Natural killer cell (primary cell): Measurements from ENCODE around the gene BPIFB1. TPM values are rescaled to one million over a fixed set of nuclear protein-coding genes. Genes with fewer than 3 reads are reported as not detected.

Experiments used
- ATAC-seq, 3 donors: fragments of 150-1000 bp in 2 of 3; fragments of 200-7000 bp in 1 of 3; cut with Tn5 transposase; 1 replicate in 1 of 3; 2 replicates in 2 of 3; pipeline ENCODE4 v1.10.0; 2021; ENCODE audit warnings: mild to moderate bottlenecking in 2 of 3, moderate library complexity in 2 of 3
- DNase-seq, 2 donors: peaks; one replicate each; pipeline versions ENCODE4 v3.0.0 to v3.0.0-alpha.2; 2013 to 2021; ENCODE audit warnings: mixed read lengths in 1 of 2
- H3K27ac ChIP-seq: one replicate; pipeline ENCODE4 v1.5.1; 2013; ENCODE audit warnings: mild to moderate bottlenecking, low read length
- H3K27me3 ChIP-seq: one replicate; pipeline ENCODE4 v1.6.1; 2013; ENCODE audit warnings: low read length; ENCODE audit not compliant: control insufficient read depth, insufficient read depth
- H3K36me3 ChIP-seq: one replicate; pipeline ENCODE4 v1.6.1; 2013; ENCODE audit warnings: low read length; ENCODE audit not compliant: control insufficient read depth, insufficient read depth
- H3K4me1 ChIP-seq: one replicate; pipeline ENCODE4 v1.6.1; 2013; ENCODE audit warnings: low read length; ENCODE audit not compliant: control insufficient read depth, insufficient read depth
- H3K4me3 ChIP-seq: one replicate; pipeline ENCODE4 v1.5.1; 2013; ENCODE audit warnings: low read length
- H3K9me3 ChIP-seq: one replicate; pipeline ENCODE4 v1.6.1; 2013; ENCODE audit warnings: low read length; ENCODE audit not compliant: control insufficient read depth, insufficient read depth
- H3K27ac Mint-ChIP-seq, 2 donors: one replicate each; pipeline ENCODE4 v1.8.0; 2022; ENCODE audit warnings: mild to moderate bottlenecking in 2 of 2, mixed read lengths in 2 of 2, moderate library complexity in 1 of 2
- H3K27me3 Mint-ChIP-seq, 2 donors: one replicate each; pipeline ENCODE4 v1.8.0; 2022; ENCODE audit warnings: low read depth in 2 of 2, mixed read lengths in 2 of 2
- H3K36me3 Mint-ChIP-seq: one replicate; pipeline ENCODE4 v1.8.0; 2022; ENCODE audit warnings: mixed read lengths
- H3K4me1 Mint-ChIP-seq, 2 donors: one replicate each; pipeline ENCODE4 v1.8.0; 2022; ENCODE audit warnings: mixed read lengths in 2 of 2
- H3K4me3 Mint-ChIP-seq: one replicate; pipeline ENCODE4 v1.8.0; 2022; ENCODE audit warnings: mild to moderate bottlenecking, moderate library complexity, mixed read lengths
- H3K9me3 Mint-ChIP-seq, 2 donors: one replicate each; pipeline ENCODE4 v1.8.0; 2022; ENCODE audit warnings: mixed read lengths in 2 of 2
- CTCF ChIP-seq: fragments of 200-600 bp; IDR thresholded peaks from one replicate; pipeline ENCODE4 v1.8.0; 2022; ENCODE audit warnings: antibody characterized with exemption
- WGBS: methylation state at CpG from one replicate; pipeline ENCODE4 v1.1.7; 2013; ENCODE audit warnings: missing lambda C conversion rate; ENCODE audit not compliant: insufficient coverage; 5-methylcytosine and 5-hydroxymethylcytosine counted together
- intact Hi-C: fragments of 100-400 bp; cut with micrococcal nuclease; formaldehyde crosslinking; loops from one replicate; pipeline ENCODE4 v1.14.2; 2022
- total RNA-seq, 4 donors: library from RNA; stranded (reverse); fragments of 120-200 nt in 1 of 4; gene quantifications; one replicate each; pipeline versions ENCODE4 v1.2.3 to v1.2.4, GENCODE V29; 2013 to 2022

BPIFB1 gene, protein sequence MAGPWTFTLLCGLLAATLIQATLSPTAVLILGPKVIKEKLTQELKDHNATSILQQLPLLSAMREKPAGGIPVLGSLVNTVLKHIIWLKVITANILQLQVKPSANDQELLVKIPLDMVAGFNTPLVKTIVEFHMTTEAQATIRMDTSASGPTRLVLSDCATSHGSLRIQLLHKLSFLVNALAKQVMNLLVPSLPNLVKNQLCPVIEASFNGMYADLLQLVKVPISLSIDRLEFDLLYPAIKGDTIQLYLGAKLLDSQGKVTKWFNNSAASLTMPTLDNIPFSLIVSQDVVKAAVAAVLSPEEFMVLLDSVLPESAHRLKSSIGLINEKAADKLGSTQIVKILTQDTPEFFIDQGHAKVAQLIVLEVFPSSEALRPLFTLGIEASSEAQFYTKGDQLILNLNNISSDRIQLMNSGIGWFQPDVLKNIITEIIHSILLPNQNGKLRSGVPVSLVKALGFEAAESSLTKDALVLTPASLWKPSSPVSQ
- not detected for total RNA-seq
- total RNA-seq (2013) = not detected

DNA sequence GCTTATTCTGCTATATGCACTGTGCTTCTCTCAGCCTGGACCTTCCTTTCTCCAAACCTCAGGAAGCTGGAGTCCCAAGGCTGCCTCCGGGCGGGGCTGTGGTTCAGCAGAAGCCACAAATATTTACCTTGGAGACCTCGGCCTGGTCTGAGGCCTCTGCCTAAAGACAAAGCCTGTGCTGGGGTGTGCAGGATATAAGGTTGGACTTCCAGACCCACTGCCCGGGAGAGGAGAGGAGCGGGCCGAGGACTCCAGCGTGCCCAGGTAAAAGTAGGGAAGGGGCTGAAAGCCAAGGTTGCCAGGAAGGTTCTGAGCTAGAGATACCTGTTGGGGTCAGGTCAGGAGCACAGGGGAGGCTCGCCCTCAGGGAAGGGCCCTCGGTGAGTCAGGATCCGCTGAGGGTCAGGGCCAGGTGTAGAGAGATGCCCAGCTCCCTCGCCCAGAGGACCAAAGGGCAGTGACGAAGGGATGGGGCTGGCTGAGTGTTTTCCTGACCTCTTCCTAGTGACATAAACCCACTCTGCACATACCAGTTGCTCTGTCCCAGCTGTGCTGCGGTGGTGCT lies at the start of gene BPIFB1:
BPIFB1 (plus strand) TSS at position 224 of the 565 bp plus-strand sequence. CDS start 2,860 bp downstream, outside the sequence.
- H3K4me1 ChIP-seq = no peaks in the 10 kb centered on the region
- Mint-ChIP-seq H3K27me3 (peaks cover 31 to 34% of the 10 kb centered on the region in 2 donors), H3K9me3 (no peaks in the 10 kb centered on the region), H3K4me1 (peaks cover 0 to 3% of the 10 kb centered on the region in 2 donors), H3K36me3 (no peaks in the 10 kb centered on the region), H3K4me3 (no peak within 1 kb of the TSS), H3K27ac (no peak within 1 kb of the TSS)
- DNase-seq (no peak), ATAC-seq (no peak)
- WGBS = 86% methylated on average over 13 of the region's 13 CpGs
- no peak for TF ChIP-seq CTCF
- intact Hi-C loops = no loop called here
- no peaks in the 10 kb centered on the region for H3K36me3 ChIP-seq
- H3K27ac ChIP-seq = no peak within 1 kb of the TSS
- H3K27me3 ChIP-seq = no peaks in the 10 kb centered on the region
- no peaks in the 10 kb centered on the region for H3K9me3 ChIP-seq
- no peak within 1 kb of the TSS for H3K4me3 ChIP-seq

GRCh38 chr20:33234050-33234449 lies 49.0 kb upstream of the BPIFB1 start:
- peaks cover 0 to 3% of the 10 kb centered on the region in 2 donors for H3K27me3 Mint-ChIP-seq
- TF ChIP-seq CTCF = no peak
- no peak for ATAC-seq
- Histone ChIP-seq H3K9me3 (no peaks in the 10 kb centered on the region), H3K27ac (no peak overlapping the region), H3K27me3 (no peaks in the 10 kb centered on the region), H3K4me1 (peaks cover 17% of the 10 kb centered on the region), H3K4me3 (no peak overlapping the region), H3K36me3 (no peaks in the 10 kb centered on the region)
- no peaks in the 10 kb centered on the region for H3K36me3 Mint-ChIP-seq
- intact Hi-C loops = no loop called here
- H3K4me1 Mint-ChIP-seq = peaks cover 17 to 27% of the 10 kb centered on the region in 2 donors
- 96% methylated on average over 2 of the region's 2 CpGs for WGBS
- no peak for DNase-seq
- H3K9me3 Mint-ChIP-seq = no peaks in the 10 kb centered on the region
- no peak overlapping the region for H3K4me3 Mint-ChIP-seq
- no peak overlapping the region for H3K27ac Mint-ChIP-seq

DNA sequence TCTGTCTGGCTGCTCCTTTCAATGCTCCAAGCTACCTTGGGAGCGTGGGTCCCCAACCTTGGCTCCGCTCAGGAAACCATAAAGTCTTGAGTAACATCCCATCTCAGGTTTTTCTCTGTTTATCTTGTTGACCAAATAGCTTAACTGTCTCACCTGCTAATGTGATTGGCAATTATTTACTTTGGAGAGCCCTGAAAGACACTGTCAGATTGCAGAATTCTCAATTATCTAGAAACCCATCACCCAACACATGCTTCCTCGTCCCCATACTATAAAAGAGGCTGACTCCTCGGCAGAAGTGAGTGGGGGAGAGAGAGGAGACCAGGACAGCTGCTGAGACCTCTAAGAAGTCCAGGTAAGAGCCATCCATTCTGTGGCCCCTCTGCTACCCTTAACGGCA lies 47.3 kb upstream of the BPIFB1 start, which contains the start of gene BPIFA1:
BPIFA1 (plus strand) TSS at position 301 of the 400 bp plus-strand sequence. CDS start 1,716 bp downstream, outside the sequence.
- whole genome bisulfite sequencing = 82% methylated on average over 3 of the region's 5 CpGs
- H3K27me3 Mint-ChIP-seq = peaks cover 0 to 6% of the 10 kb centered on the region in 2 donors
- peaks cover under 1% of the 10 kb centered on the region for H3K4me1 ChIP-seq
- H3K36me3 ChIP-seq = no peaks in the 10 kb centered on the region
- H3K4me3 Mint-ChIP-seq = no peak within 1 kb of the TSS
- H3K27ac ChIP-seq = no peak within 1 kb of the TSS
- no peaks in the 10 kb centered on the region for H3K36me3 Mint-ChIP-seq
- ATAC-seq = no peak
- peaks cover 4 to 14% of the 10 kb centered on the region in 2 donors for H3K4me1 Mint-ChIP-seq
- H3K27ac Mint-ChIP-seq = no peak within 1 kb of the TSS
- no peak within 1 kb of the TSS for H3K4me3 ChIP-seq
- no peak for TF ChIP-seq CTCF
- no peaks in the 10 kb centered on the region for H3K9me3 Mint-ChIP-seq
- intact Hi-C loops = no loop called here
- no peaks in the 10 kb centered on the region for H3K9me3 ChIP-seq
- no peak for DNase-seq
- no peaks in the 10 kb centered on the region for H3K27me3 ChIP-seq
